Thyroid gland (tissue), 4 donors: ENCODE data around the gene CCDC187. TPM values are rescaled to one million over a fixed set of nuclear protein-coding genes. Genes with fewer than 3 reads are reported as not detected.

Experiments used
- DNase-seq, 2 donors: peaks; one replicate each; pipeline ENCODE4 v3.0.0-alpha.2; 2019
- H3K27ac ChIP-seq, 3 donors: fragments of 200-600 bp; sonication (generic); 1 replicate in 2 of 3; 2 replicates in 1 of 3; pipeline ENCODE4 v1.5.1; 2016 to 2019; ENCODE audit warnings: mild to moderate bottlenecking in 1 of 3, moderate library complexity in 1 of 3
- H3K27me3 ChIP-seq: fragments of 200-600 bp; sonication (generic); one replicate; pipeline ENCODE4 v1.5.1; 2019
- H3K36me3 ChIP-seq, 2 donors: fragments of 200-600 bp; sonication (generic); one replicate each; pipeline ENCODE4 v1.5.1; 2016 to 2019
- H3K4me1 ChIP-seq, 2 donors: fragments of 200-600 bp; sonication (generic); one replicate each; pipeline ENCODE4 v1.5.1; 2017 to 2019
- H3K4me3 ChIP-seq, 3 donors: fragments of 200-600 bp; sonication (generic); replicated peaks in 1 of 3; 1 replicate in 2 of 3; 2 replicates in 1 of 3; pipeline ENCODE4 v1.5.1; 2016; ENCODE audit warnings: mild to moderate bottlenecking in 1 of 3
- H3K9me3 ChIP-seq: fragments of 200-600 bp; sonication (generic); one replicate; pipeline ENCODE4 v1.5.1; 2017
- POLR2A ChIP-seq, 2 donors: fragments of 450-650 bp; IDR thresholded peaks; one replicate each; pipeline ENCODE4 v1.6.1; 2017; ENCODE audit warnings: antibody characterized with exemption in 2 of 2, mild to moderate bottlenecking in 2 of 2, moderate library complexity in 1 of 2
- WGBS, 2 donors: methylation state at CpG; one replicate each; pipeline ENCODE4 v1.1.5; 2017; 5-methylcytosine and 5-hydroxymethylcytosine counted together
- intact Hi-C: fragments of 100-400 bp; cut with DNase I; formaldehyde crosslinking; loops from one replicate; pipeline ENCODE4 v1.15.1; 2023
- total RNA-seq, 4 donors: library from RNA; depleted of rRNA; stranded (reverse); fragments of >200 nt; gene quantifications; one replicate each; pipeline ENCODE4 v1.2.3, GENCODE V29; 2016
- TF ChIP-seq, protein P1 (sequence below), 6 experiments: fragments of 200-600 bp in 3 of 6; fragments of 450-650 bp in 3 of 6; sonication (generic) in 3 of 6; IDR thresholded peaks; one replicate each; pipeline ENCODE4 v1.5.1; 2016 to 2019; ENCODE audit warnings: antibody characterized with exemption in 6 of 6, mild to moderate bottlenecking in 2 of 6, inconsistent platforms in 1 of 6, moderate library complexity in 1 of 6

Gene CCDC187
- total RNA-seq, 4 donors from 2014 or later = 5.2 to 9.1 (median 6.2) TPM

DNA sequence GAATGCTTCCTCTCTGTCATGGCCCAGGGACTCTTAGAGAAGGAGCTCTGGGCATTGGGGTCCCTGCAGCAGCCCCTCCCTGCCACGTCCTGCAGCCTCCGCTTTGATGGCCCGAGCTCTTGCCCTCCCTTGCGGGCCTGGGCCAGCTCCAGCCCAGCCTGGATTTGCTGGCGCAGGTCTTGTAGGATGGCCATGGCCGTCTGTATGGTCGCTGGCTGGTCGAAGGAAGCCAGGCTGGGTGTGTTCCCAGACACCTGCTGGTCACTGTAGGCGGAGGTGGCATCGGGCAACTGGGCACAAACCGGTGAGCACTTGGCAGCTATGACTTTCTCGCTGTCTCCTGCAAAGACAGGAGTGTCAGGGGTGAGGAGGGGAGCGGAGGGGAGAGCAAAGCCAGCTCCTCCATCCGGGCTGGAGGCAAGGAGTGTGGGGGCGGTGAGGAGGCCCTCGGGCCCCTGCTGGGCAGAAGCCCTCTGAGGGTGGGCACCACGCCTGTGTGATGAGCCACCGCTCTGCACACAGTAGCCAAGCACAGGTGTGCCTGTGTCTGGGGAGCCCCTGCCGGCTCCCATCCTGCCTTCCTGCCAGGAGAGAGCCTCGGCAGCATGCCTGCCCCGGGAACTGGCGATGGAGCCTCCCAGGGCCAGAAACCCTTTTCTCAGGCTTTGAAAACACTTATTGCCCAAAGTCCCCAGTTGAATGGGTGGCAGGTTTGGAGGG, 12.4 kb downstream of the CCDC187 start:
- H3K27ac ChIP-seq = no peak overlapping the region
- no peak for DNase-seq
- H3K36me3 ChIP-seq = no peaks in the 10 kb centered on the region
- WGBS, 2 donors = 78 to 83% methylated on average over 16 to 18 of the region's 22 CpGs
- TF ChIP-seq, protein P1, sequence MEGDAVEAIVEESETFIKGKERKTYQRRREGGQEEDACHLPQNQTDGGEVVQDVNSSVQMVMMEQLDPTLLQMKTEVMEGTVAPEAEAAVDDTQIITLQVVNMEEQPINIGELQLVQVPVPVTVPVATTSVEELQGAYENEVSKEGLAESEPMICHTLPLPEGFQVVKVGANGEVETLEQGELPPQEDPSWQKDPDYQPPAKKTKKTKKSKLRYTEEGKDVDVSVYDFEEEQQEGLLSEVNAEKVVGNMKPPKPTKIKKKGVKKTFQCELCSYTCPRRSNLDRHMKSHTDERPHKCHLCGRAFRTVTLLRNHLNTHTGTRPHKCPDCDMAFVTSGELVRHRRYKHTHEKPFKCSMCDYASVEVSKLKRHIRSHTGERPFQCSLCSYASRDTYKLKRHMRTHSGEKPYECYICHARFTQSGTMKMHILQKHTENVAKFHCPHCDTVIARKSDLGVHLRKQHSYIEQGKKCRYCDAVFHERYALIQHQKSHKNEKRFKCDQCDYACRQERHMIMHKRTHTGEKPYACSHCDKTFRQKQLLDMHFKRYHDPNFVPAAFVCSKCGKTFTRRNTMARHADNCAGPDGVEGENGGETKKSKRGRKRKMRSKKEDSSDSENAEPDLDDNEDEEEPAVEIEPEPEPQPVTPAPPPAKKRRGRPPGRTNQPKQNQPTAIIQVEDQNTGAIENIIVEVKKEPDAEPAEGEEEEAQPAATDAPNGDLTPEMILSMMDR (IDR thresholded peaks at IDR 0.05) = no peak
- no peak for TF ChIP-seq POLR2A (IDR thresholded peaks at IDR 0.05)
- intact Hi-C loops = no loop called here
- H3K4me1 ChIP-seq = peaks cover 0 to 5% of the 10 kb centered on the region in 2 donors
- H3K27me3 ChIP-seq = no peaks in the 10 kb centered on the region
- H3K9me3 ChIP-seq = no peaks in the 10 kb centered on the region
- no peak overlapping the region for H3K4me3 ChIP-seq

DNA sequence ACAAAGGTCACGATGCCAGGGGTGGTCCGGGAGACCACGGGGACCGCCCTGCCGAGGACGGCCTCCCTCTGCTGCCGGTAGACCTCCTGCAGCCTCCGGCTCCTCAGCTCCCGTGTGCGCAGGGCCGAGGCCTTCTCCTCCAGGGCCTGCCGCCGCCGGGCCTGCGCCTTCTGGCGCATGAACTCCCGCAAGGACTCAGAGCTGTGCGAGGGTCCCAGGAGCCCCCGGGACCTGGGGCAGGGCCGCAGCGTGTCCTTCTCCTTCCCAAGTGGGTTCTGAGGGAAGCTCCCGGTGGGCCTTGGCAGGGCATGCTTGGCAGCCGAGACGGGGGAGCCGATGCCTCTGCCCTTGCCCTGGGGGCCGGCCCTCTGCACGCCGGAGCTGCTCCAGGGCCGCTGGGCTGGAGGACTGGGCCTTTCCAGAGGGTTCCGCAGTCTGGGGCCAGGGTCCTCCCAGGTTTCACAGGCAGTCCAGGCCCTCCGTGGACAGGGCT, 13.3 kb downstream of the CCDC187 start:
- no peak for TF ChIP-seq POLR2A (IDR thresholded peaks at IDR 0.05)
- TF ChIP-seq, protein P1 (IDR thresholded peaks at IDR 0.05) = no peak
- intact Hi-C loops = no loop called here
- H3K36me3 ChIP-seq = no peaks in the 10 kb centered on the region
- peaks cover 0 to 5% of the 10 kb centered on the region in 2 donors for H3K4me1 ChIP-seq
- H3K4me3 ChIP-seq = no peak overlapping the region
- H3K27ac ChIP-seq = no peak overlapping the region
- H3K9me3 ChIP-seq = no peaks in the 10 kb centered on the region
- DNase-seq = no peak
- H3K27me3 ChIP-seq = no peaks in the 10 kb centered on the region
- 77 to 100% methylated on average over 5 to 9 of the region's 31 CpGs for WGBS, 2 donors

DNA sequence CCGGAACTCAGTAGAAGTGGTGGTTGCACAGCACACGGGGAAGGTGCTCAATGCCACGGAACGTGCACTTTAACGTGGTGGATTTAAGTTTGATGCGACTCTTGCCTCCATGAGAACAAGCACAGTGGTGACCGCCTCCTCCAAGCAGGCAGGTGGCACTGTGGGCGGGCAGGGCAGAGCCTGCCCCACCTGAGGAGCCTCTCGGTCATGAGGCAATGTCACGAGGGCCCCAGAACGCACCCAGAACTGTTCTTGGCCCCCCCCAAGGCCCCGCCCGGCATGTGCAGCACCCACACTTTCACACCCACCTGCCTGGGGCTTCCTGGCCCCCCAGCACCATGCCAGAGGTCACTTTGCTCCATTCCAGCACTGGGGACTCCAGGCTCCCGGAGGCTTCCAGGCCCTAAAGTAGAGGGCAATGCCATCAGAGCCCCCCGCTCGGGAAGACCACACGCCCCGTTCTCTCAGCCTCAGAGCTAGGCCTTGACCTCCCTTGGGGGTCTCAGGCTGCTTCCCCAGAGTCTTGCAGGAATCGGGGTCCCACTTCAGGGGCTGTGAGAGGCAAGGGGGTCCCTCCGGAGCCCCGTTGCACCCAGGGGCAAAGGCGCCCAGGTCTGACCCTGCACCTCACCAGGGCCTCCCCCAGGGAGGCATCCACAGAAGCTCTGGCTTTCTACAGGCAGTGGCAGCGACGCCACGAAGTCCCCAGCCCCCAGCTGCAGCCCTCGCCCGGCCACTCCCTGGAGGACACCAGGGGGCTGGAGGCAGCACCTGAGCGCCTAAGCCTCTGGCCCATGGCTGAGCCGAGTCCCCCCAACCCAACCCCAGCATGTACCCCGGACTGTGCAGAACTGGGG, 14.0 kb downstream of the CCDC187 start:
- WGBS, 2 donors = 96 to 97% methylated on average over 11 to 12 of the region's 30 CpGs
- no peak for DNase-seq
- TF ChIP-seq, protein P1 (IDR thresholded peaks at IDR 0.05) = no peak
- no peak for TF ChIP-seq POLR2A (IDR thresholded peaks at IDR 0.05)
- Histone ChIP-seq H3K27me3 (no peaks in the 10 kb centered on the region), H3K36me3 (no peaks in the 10 kb centered on the region), H3K9me3 (no peaks in the 10 kb centered on the region), H3K4me3 (no peak overlapping the region), H3K27ac (no peak overlapping the region), H3K4me1 (peaks cover 0 to 5% of the 10 kb centered on the region in 2 donors)
- intact Hi-C loops = loop anchor here (10.0 kb wide), 2 partner anchors 115 to 145 kb away; no protein-coding TSS in a partner anchor

DNA sequence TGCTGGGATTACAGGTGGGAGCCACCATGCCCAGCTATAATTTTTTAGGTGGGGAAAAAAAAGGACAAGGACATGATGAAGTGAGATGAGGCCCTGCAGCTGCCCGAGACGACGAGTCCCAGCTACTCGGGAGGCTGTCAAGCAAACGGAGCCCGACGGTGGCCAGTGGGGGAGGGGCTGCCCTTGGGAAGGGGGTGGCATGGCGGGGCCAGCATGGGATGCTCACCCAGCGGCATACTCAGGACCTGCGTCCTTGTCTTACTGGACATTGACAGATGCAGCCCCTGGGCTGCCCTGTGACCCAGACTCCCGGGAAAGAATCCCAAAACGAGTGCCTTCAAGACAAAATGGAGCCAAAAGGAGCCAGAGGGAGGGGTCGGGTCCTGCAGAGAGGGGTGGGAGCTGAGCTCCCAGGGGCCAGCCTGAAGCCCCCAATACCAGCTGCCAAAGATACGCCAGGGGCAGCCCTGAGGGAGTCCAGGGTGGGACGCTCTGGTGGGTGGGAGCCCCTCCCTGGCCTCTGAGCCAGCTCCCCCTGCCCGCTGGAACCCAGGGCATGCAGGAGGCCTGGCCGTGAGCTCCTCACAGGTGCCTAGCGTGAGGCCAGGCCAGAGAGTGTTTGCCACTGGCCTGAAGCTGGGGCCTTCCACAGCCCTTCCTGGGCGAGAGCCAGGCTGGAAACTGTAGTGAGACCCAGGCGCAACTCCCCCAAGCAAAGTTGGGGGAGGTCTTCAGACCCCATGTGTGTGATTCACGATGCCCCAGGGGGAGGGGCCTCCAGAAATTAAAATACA, 15.7 kb downstream of the CCDC187 start:
- TF ChIP-seq, protein P1 (IDR thresholded peaks at IDR 0.05) = no peak
- no peak for TF ChIP-seq POLR2A (IDR thresholded peaks at IDR 0.05)
- Histone ChIP-seq H3K4me3 (no peak overlapping the region), H3K27me3 (no peaks in the 10 kb centered on the region), H3K36me3 (no peaks in the 10 kb centered on the region), H3K4me1 (peaks cover 4 to 11% of the 10 kb centered on the region in 2 donors), H3K9me3 (no peaks in the 10 kb centered on the region), H3K27ac (no peak overlapping the region)
- intact Hi-C loops = loop anchor here (10.0 kb wide), 2 partner anchors 113 to 143 kb away; no protein-coding TSS in a partner anchor
- WGBS, 2 donors = 64 to 74% methylated on average over 18 of the region's 21 CpGs
- no peak for DNase-seq
